Effector CD8-positive, alpha-beta T cell (primary cell): ENCODE data around the gene CIAO3.

Experiments used
- DNase-seq: peaks from one replicate; lab custom pipeline; 2025; lab: John Stamatoyannopoulos, UW

CIAO3 gene

DNA sequence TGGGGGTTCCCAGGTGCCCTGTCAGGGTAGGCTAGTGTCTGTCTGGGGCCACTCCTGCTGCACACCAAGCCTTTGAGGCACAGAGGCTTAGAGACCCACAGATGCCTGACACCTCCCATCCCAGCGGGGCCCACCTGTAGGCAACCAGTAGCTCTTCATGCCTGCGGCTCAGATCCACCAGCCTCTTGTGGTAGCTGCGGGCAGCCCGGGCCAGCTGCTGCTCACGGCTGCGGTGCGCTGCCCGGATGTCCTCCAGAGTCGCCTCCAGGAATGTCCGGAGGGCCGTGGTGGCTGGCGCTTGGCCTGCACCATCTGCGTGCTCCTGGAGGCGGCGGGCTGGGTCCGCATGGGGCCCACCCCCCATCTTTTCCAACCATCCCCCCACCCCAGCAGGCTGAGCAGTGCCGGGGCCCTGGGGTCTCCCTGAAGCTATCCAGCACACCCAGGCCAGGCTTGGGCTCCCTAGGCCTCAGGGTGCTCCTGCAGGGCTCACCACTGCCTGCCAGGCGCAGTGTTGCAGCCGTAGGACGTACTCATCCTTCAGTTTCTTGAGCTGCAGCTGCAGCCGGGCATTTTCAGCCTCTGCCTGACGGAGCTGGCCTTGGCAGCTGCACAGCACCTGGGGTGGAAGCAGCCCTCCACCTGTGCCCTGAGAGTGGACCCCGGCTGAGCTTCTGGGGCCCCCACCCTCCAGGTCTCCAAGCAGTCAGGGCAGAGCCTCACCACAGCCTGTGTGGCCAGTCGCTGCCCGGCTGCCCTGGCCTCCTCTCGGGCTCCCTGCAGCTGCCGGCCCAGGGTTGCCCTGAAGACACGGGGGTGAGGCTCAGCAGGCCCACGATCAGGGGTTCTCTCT lies 16.4 kb downstream of the CIAO3 start:
- no peak for DNase-seq

DNA sequence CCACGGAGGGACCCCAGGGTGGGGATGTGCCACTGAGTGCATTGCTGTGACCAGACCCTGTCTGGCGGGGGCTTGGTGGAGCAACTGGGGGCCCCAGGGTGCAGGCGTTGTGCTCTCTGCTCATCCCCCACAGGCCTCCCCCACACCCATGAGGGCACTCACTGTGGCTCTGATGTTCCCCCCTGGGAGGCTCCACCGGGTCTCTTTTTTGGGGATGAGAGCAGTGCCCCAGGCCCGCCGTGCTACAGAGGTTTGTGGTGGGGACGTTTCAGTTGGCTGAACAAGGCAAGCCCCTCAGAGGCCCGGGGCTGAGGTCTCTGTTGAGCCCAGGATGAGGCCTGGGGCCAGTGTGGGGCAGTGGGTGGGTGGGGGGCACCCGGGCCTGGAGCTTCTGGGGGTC lies 17.1 kb downstream of the CIAO3 start:
- no peak for DNase-seq

DNA sequence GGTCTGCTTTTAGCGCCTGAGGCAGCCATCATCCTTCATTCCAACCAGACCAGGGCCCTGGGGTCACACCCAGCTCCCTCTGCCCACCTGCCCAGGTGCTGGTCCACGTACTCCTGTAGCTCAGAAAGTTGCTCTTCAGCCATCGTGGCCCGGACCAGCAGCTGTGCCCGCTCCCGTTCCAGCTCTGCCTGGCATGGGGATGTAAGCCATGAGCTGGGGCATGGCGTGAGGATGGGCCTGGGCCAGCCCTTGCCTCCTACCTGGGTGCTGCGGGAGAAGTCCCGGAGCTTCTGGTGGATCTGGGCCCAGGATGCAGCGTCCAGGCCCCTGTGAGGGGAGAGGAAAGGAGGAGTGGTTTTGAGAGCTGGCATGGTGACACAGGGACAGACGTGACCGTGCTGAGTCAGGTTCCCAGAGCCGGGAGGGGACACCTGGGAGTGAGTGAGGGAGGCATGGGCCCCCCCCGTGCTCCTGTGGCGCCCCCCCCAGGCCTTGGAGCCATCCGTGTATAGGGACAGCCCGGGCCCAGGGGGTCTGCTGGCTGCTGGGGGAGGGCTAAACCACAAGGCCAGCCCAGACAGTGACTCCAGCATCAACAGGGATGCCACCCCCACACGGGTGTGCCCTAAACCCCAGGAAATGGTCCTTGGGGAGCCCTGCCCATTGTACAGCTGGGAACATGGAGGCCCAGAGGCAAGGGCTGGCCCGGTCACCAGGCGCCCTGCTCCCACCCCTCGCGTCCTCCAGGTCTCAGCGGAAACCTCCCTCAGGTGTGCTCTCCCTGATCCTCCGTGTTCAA lies 17.8 kb downstream of the CIAO3 start:
- no peak for DNase-seq

DNA sequence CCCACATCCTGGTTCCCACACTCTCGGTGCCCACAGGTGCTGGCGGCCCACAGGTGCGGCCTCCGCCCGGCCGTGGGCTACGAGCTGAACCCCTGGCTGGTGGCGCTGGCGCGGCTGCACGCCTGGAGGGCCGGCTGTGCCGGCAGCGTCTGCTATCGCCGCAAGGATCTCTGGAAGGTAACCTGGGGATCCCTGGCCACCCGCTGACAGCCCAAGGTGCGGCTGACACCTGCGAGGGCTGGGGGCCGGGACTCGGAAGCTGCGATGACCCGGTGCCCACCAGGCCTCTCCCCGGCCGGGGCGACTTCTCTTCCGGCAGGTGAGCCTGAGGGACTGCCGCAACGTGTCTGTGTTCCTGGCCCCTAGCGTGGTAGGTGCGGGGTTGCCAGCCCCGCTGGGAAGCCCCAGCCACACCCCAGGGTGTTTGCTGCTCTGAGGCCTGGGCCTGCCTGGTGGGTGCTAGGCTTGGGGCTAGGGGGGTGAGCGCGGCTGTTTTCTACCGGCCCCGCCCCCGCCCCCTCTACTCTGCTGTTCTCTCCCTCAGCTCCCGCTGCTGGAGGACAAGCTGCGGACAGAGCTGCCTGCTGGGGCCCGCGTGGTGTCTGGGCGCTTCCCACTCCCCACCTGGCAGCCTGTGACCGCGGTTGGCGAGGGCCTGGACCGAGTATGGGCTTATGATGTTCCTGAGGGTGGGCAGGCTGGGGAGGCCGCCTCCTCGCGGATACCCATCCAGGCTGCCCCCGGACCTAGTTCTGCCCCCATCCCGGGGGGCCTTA lies 18.8 kb downstream of the CIAO3 start:
- DNase-seq: no peak

DNA sequence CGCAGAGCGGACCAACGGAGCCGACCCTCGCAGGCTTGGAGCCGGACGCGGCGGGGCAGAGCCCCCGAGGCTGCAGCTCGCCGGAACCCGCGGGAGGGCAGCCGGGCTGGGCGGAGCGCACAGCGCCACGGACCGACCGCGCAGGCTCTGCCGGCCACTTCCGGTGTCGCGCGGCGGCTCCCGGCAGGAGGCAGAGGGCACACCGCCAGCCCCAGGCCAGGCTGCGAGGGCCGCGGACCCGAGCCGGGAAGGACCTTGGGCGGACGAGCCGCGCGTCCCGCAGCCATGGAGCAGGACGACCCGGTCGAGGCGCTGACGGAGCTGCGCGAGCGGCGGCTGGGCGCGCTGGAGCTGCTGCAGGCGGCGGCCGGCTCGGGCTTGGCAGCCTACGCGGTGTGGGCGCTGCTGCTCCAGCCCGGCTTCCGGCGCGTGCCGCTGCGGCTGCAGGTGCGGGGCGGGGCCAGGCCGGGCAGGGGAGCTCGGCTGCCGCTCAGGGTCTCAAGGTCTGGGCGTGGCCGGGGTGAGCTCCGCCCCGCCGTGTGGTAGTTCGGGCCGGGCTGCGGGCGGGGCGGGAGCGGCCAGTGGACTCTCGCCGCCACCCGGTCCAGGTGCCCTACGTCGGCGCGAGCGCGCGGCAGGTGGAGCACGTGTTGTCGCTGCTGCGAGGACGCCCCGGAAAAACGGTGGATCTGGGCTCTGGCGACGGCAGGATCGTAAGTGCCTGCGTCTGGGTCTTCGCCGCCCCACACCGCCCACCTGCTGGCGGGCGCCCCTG lies 19.6 kb downstream of the CIAO3 start, which contains the start of gene ANTKMT:
Gene ANTKMT (plus strand): TSS at position 157 of the 775 bp plus-strand sequence. CDS start 129 bp downstream, at position 286.
- peak; percentile 51 for DNase-seq

DNA sequence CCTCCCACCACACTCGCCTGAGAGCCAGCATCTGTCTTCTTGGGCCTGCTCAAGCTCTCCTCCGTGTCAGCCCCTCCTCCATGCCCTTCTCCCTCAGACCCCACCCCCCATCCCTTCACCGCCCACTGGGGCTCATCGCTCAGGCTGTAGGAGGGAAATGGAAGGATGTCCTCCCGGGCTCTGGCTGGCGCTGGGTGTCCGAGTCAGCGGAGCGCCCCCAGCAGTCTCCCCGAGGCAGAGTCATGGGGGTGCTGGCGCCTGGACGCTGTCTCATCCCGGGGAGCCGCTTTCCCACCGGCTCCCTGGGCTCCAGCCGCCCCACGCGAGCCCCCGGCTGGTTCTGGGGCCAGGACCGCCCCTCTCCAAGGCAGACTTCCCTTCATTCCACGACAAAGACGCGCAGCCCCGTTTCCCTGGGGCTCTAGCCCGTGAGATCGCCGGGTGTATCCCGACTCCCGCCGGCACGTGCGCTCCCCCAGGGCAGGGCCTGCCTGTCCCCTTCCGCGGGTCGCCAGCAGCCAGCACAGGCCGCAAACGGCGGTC lies 20.3 kb downstream of the CIAO3 start:
- DNase-seq: no peak

DNA sequence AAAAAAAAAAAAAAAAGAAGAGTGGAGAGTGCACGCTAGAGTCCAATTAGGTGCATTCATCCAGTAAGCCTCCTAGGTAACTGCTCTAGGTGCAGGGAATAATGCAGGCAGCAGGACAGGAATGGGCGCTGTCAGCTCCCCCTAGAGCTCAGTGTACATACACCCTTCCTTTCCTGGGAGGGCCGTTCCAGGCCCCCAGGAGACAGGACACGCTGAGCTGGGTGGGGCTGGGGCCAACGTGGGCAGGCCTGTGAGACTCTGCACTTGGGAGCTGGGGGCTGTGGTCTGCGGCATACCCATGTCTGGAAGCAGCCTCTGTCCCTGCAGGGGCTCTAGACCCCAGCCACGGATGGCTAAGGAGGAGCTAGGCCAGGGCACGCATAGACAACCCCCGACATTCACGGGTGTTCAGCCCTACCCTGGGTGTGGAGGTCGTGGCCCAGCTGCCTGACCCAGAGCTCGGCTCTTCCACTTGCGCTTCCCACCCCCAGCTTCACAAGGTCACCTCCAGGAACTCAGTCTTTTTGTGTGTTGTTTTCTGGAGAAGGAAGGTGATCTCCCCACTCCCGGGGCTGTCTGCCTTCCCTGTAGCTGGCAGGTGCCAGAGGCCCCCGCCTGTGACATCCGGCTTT lies 20.9 kb downstream of the CIAO3 start:
- DNase-seq: no peak

DNA sequence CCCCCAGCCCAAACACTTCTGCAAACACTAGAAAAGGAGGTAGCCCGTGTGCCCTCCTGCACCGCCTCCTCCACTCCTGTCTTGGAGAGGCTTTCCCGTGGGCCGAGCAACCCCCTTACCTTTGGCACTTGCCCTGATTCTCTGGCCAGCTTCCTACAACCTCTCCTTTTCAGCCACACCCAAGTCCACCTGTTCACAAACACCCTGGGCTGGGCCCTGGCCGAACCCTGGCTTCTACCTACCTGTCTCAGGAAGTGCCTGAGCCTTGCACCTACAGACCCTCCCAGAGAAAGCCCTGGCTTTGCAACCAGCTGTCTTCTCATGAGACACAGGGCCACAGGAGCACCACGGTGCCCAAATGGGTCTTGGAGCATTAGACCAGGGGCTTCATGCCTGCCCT lies 21.9 kb downstream of the CIAO3 start:
- no peak for DNase-seq

DNA sequence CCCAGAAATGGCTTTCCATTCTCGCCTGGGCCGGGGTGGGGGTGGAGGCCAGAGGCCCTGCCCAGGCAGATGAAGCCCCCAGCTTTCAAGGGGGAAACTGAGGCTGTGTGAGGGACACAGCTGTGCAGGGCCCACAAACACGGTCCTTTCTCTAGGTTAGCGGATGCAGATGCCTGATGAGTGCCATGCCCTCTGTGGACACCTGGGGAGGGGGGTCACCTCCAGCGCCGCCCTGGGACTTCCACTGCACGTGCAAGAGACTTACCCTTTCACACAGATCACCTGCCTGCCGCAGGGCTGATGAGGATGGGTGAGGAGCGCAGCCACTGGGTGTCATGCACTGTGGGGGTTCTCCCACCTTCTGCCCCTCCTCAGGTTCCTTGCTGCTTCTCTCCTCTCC lies 22.4 kb downstream of the CIAO3 start:
- no peak for DNase-seq

DNA sequence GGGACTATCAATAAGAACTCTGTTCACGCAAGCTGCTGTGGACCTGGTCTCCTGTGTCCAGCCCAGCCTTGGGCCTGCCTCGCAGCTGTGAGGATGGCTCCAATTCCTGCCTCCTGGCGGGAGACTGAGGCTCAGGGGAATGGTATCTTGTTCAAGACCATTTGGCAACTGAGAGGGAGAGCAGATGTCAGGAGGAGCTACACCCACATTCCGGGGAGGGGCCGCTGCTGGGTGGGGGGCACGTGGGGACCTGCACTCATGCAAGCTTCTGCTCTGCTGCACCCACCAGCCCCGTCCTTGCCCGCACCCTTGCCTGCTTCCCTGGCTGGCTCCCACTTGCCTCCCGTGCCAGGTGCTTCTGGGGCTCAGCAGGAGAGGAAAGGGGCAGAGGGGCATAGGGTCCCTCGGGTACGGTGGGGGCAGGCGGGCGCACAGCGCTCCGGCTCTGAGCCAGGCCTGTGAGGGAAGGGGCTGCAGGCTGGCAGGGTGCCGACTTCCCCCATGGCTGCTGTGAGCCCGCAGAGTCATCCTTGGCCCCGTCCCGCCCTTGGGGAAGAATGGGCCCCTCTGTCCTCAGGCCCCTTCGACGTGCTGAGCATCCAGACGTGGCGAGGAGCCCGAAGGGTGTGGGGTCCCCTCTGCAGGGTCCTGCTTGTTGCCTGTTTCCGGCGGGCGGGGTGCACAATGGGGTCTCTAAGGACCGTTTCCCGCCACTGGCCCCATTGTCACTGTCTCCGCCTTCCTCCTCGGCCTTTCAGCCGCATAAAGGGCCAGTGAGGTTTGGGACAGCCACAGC lies 23.1 kb downstream of the CIAO3 start:
- no peak for DNase-seq

DNA sequence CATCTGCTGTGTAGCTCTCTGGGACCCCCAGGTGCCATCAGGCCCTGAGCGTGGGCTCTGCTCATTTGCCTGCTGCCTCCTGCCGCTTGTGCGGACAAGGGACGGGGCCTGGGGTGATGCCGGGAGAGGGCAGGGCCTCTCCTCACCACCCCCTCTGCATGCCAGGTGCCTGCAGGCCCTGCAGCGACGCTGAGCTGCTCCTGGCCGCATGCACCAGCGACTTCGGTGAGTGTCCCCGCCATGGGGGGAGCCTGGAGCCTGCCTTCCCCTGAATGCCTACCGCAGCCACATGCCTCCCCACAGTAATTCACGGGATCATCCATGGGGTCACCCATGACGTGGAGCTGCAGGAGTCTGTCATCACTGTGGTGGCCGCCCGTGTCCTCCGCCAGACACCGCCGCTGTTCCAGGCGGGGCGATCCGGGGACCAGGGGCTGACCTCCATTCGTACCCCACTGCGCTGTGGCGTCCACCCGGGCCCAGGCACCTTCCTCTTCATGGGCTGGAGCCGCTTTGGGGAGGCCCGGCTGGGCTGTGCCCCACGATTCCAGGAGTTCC lies 23.9 kb downstream of the CIAO3 start:
- no peak for DNase-seq

DNA sequence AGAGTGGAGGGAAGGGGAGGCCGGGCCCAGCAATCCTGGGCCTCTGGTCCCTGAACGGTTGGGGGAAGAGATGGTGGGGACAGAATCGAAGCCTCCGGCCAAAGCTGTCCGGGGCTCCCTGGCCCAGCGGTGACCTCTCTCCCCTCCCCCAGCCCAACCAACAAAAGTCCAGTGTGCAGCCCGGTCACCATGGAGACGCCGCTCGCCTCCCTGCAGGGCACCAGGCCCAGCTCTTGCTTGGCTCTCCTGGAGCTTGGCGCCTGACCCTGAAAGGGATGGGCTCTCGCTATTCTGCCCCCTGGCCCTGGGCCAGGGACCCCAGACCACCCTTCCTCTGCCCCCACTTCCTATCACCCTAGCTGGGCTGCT lies 24.6 kb downstream of the CIAO3 start:
- DNase-seq: no peak

DNA sequence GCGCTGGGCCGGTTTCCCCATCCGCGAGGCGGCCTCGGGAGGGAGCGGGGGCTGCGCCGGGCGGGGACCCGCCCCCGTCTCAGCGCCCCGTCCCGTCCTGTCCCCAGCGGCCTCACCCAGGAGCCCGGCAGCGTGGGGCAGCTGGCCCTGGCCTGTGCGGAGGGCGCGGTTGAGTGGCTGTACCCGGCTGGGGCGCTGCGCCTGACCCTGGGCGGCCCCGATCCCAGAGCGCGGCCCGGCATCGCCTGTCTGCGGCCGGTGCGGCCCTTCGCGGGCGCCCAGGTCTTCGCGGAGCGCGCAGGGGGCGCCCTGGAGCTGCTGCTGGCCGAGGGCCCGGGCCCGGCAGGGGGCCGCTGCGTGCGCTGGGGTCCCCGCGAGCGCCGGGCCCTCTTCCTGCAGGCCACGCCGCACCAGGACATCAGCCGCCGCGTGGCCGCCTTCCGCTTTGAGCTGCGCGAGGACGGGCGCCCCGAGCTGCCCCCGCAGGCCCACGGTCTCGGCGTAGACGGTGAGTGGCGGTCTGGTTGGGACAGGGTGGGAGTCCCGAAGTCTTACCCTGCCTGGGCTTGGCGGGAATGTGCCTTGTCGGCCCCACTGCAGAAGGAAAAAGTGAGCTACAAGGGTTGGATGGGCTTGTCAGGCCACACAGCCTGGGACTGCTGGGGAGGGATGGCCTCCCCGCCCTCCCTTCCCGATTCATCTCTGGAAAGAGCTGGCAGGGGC lies 25.2 kb downstream of the CIAO3 start:
- DNase-seq: no peak

DNA sequence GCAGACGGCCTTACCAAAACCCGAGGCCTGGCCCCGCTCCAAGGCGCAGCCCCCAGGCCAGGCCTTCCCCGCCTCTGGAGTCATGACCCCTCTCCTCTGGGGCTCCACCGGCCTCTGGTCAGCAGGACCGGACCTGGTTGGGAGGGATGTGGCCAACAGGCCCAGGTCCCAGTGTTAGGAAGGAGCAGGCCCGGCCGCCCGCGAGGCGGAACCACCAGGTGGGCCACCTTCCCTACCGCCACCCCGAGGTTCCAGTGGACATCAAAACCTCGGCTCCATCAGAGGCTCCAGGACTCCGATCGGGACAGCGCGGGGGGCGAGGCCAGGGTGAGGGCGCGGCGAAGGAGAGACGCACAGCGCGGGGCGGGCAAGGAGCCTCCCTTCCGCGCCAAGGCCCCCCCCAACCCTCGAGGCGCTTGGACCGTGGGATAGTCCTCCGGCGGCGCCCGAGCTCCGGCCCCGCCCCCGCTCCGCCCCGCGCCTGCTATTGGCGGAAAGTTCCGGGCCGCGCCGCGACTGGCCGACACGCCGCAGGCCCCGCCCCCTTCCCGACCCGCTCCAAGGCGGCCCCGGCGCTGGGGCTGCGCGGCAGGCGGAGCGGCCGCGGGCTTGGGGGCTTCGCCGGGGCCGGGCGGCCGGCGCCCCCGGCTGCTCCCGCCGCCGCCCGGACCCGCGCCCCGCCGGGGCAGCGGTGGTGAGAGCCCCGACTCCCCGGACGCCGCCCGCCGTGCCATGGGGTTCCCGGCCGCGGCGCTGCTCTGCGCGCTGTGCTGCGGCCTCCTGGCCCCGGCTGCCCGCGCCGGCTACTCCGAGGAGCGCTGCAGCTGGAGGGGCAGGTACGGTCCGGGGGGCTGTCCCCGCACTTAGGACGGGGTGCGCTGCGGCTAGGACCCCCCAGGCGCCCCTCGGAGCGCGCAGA lies 26.0 kb downstream of the CIAO3 start, which contains the start of gene METRN:
Gene METRN (plus strand): TSS at position 561 of the 919 bp plus-strand sequence. CDS start 172 bp downstream, at position 733.
- DNase-seq: peak; percentile 85

DNA sequence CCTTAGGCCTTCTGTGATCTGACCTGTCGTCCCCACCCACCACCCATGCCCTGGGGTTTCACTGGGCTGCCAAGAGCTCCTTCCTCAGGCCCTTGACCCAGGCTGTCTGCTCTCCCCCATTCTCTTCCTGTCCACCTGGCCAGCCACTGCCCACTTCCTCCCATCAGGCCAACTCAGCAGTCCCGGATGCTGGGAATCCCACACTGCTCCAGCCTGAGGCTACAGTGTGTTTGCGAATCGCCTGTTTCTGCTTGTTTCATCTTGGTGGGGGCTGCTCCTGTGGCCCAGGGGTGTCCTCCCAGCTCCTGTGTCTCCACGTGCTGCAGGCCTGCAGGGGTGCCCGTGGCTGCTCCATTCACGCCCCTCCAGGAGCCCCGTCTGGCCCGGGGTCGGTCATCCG lies 26.7 kb downstream of the CIAO3 start:
- DNase-seq: no peak

DNA sequence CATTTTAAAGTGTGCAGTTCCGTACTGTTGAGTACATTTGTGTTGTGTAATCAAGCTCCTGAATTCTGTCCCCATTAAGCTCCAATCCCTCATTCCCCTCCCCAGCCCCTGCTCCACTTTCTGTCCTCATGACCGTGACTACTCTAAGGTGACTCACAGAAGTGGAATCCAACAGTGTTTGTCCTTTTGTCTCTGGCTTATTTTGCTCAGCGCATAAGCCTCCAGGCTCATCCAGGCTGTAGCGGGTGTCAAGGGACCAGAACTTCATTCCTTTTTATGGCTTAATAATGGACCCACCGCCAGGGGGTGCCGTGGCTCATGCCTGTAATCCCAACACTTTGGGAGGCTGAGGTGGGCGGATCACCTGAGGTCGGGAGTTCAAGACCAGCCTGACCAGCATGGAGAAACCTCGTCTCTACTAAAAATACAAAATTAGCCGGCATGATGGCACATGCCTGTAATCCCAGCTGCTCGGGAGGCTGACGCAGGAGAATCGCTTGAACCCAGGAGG lies 28.0 kb downstream of the CIAO3 start:
- peak; percentile 21 for DNase-seq

DNA sequence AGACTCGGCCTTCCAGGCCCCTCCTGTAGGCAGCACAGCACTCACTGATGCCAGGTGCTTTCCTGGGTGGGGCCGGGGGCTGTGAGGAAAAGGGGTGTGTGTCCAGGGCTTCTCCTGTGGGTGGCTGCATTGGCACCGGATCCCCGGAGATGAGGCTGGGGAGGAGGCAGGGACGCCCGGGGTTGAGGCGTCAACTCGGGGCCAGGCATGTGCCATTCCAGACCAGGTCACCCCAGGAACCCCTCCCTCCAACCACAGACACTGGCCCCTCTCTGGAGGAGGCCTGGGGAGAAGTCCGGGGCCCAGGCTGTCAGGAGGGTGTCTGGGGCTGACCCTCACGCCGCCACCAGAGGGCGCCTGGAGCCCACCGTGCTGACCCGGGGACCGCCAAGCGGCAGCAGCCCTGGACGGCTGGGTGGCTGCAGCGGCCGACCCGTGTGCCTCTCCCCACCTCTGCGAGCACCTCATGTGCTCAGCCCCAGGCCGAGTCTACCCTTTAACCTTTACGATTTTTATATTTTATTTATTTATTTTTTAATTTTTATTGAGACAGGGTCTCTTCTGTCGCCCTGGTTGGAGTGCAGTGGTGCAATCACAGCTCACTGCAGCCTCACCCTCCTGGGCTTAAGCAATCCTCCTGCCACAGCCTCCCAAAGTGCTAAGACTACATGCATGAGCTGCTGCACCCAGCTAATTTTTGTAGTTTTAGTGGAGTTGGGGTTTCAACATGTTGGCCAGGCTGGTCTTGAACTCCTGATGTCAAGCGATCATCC lies 29.1 kb downstream of the CIAO3 start:
- DNase-seq: peak; percentile 63
